GM19023 (cell line): ENCODE data around the gene LDHB.
"Not testable (repeated sequence)": the region's sequence is repeated elsewhere in the genome, so short reads cannot be mapped to it uniquely, and the experiment has no call there.

ENCODE experiments used
- ATAC-seq: cut with Tn5 transposase; IDR thresholded peaks from one replicate; pipeline ENCODE4 v1.9.1; 2021; ENCODE audit warnings: mild to moderate bottlenecking, moderate library complexity; ENCODE audit not compliant: unreplicated experiment

LDHB gene

GRCh38 chr12:21614506-21614905, 43.1 kb downstream of the LDHB start:
- ATAC-seq = no peak

GRCh38 chr12:21613931-21614330, 43.7 kb downstream of the LDHB start:
- ATAC-seq = no peak

DNA sequence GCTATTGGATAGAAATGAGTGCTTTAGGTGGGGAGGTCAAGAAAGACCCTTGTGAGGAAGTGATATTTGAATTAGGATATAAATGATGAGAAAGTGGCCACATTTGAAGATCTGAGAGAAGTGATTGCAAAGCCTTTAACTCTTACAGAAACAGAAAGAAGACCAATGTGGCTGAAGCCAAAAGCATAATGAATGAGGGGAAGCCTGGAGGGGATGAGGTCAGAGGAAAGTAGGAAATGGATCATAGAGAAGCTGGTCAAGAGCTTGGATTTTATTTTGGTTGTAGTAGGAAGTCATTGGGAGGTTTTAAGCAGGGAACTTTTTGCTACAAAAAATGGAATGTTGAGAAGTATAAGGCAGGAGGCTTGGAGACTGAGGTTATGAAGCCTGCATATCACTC, 49.4 kb downstream of the LDHB start:
- ATAC-seq = no peak

DNA sequence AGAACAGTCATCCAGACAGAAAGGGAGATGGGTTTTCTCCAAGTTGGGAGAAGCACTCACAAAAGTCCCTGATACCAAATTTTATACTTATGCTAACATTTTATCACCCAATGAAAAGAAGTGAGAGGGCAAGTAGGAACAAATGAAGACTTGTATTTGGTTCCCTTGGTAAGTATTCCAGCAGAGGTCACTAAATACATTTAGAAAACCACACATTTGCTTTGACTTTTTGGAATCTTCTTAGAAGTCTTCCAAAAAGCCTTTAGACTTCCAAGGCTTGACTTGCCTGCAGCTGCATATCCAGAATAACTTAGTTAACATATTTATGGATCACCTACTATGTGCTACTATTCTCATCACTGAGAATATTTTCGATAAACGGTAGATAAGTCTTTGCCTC, 49.9 kb downstream of the LDHB start:
- ATAC-seq = no peak

GRCh38 chr12:21606175-21606574, 51.5 kb downstream of the LDHB start:
- no peak for ATAC-seq

GRCh38 chr12:21604245-21605101, 53.2 kb downstream of the LDHB start, which contains the start of gene GYS2:
Gene GYS2 (minus strand): TSS chr12:21604847. CDS start chr12:21604592, 255 bp downstream.
- no peak for ATAC-seq

GRCh38 chr12:21602774-21603173, 54.9 kb downstream of the LDHB start:
- no peak for ATAC-seq

DNA sequence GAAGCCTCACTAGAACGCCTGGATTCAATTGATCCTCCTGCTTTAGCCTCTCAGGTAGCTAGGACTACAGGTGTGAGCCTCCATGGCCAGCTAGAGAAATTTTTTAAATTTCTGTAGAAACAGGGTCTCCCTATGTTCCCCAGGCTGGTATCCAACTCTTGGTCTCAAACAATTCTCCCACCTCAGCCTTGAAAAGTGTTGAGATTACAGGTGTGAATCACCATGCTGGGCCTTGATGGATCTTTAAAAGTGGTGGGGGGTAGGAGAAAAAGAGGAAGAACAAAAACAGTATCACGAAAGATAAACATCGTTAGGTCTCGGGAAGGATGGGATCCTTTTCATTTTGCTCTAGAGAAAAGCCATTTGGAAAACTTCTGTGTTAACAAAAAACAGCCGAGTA, 57.4 kb downstream of the LDHB start:
- no peak for ATAC-seq

DNA sequence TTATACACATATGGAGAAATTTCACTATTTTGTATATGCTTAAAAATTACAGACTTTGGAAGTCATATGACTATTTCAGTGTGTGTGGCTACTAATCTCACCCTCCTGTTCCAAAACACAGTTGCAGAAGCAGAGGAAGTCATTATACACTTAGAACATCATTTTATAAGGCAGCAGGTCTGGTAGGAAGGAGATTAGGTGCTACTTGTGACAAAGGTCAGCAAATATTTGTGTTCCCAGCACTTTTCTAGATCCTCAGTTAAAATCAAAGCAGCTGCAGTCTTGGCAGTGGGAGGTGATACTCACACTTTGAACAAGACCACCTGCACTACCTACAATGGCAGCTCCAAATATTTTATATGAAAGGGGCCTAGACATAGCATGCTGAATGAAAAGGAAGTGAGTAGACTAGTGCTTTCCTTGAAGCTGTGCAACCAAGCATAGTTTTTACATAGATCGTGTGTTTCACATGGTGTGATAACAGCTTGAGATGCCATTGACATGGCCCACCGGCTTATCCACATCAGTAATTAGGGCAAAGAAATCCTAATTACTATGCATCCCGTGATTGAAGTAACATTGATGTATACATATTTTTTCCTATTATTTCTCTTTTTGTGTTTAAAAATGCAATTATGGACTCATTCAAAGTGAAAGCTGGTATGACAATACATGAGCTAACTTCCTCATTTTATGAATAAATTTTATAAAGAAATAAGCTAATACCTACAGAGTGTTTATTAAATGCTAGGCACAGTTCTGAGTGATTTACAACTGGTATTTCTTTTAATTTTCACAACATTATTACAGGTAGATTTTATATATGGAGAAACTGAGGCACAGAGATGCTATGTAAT, 58.3 kb downstream of the LDHB start:
- no peak for ATAC-seq

DNA sequence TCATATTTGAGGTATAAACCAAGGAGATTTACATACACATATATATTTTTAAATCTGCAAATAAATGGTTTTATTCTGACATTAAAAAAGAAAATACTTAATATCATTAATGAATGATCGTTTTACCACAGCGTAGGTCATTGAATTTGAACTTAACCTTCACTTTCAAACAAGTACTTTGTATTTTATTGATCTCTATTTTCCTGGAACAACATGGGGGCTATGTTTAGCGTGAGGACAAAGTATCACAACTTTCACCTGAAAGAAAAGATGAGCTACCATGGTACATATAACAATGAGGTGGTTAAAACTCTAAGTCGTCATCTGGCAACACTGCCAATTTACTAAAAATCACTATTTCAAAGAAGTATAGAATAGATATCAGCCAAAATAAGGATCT, 59.0 kb downstream of the LDHB start:
- ATAC-seq = no peak

DNA sequence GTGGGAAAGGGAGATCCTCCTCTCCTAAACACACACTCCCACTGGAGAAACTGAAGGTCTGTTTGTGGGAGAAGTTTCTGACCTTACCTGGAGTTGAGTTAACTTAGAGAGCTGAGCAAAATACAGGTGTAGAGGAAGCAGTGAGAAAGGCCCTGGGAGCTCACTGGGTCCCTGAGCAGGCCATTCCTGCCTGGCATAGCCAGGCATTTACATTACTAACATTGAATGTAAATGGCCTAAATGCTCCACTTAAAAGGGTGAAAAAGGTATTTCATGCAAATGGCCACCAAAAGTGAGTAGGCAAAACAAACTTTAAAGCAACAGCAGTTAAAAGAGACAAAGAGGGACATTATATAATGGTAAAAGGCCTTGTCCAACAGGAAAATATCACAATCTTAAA, 62.3 kb downstream of the LDHB start:
- not testable (repeated sequence) for ATAC-seq

DNA sequence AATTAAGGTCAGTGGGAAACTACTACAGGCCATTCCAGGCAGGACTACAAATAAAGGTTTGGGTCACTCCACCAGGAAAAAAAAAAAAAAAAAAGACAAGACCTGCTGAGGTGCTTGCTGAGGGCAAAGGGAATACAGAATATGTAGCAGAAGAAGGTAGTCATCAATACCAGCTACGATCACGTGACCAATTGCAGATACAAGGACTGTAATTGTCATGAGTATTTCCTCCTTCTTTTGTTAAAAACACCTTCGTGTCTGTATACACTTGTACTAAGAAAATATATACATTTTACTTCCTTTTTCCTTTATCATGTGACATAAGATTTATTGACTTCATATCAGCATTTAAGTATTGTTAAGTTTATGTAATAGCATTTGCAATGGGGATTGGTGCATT, 72.2 kb downstream of the LDHB start:
- no peak for ATAC-seq
